Neuronal stem cell (in vitro differentiated cells): ENCODE results near the gene C2orf78. TPM values are rescaled to one million over a fixed set of nuclear protein-coding genes. Genes with fewer than 3 reads are reported as not detected.
"Not testable (repeated sequence)": the region's sequence is repeated elsewhere in the genome, so short reads cannot be mapped to it uniquely, and the experiment has no call there.

ENCODE experiments used
- DNase-seq: peaks from one replicate; pipeline ENCODE4 v3.0.0-alpha.2; 2013; ENCODE audit warnings: low spot score
- H2AFZ ChIP-seq: one replicate; pipeline ENCODE4 v1.6.1; 2013; ENCODE audit warnings: mild to moderate bottlenecking, low read length, inconsistent platforms
- H2AK5ac ChIP-seq: 2 replicates; pipeline ENCODE4 v1.6.1; 2013; ENCODE audit warnings: low read depth, mild to moderate bottlenecking, inconsistent platforms, low read length, moderate library complexity, mixed read lengths
- H2BK120ac ChIP-seq: 2 replicates; pipeline ENCODE4 v1.6.1; 2013; ENCODE audit warnings: low read depth, mild to moderate bottlenecking, inconsistent platforms, low read length, moderate library complexity, mixed read lengths
- H2BK12ac ChIP-seq: one replicate; pipeline ENCODE4 v1.6.1; 2013; ENCODE audit warnings: low read length, inconsistent platforms
- H2BK15ac ChIP-seq: 2 replicates; pipeline ENCODE4 v1.6.1; 2013; ENCODE audit warnings: mild to moderate bottlenecking, low read length, inconsistent platforms, mixed read lengths
- H2BK5ac ChIP-seq: one replicate; pipeline ENCODE4 v1.6.1; 2013; ENCODE audit warnings: inconsistent platforms, mild to moderate bottlenecking, low read length, moderate library complexity
- H3K14ac ChIP-seq: one replicate; pipeline ENCODE4 v1.6.1; 2013; ENCODE audit warnings: low read length, inconsistent platforms
- H3K18ac ChIP-seq: 2 replicates; pipeline ENCODE4 v1.6.1; 2013; ENCODE audit warnings: low read length, inconsistent platforms
- H3K23ac ChIP-seq: 2 replicates; pipeline ENCODE4 v1.6.1; 2013; ENCODE audit warnings: low read depth, mild to moderate bottlenecking, mixed read lengths, low read length, inconsistent platforms; ENCODE audit not compliant: poor library complexity
- H3K27ac ChIP-seq: replicated peaks from 3 replicates; pipeline ENCODE4 v1.5.1; 2013; ENCODE audit warnings: low read length, inconsistent platforms
- H3K27me3 ChIP-seq, 3 experiments: 2 replicates each; pipeline ENCODE4 v1.6.1; 2013; ENCODE audit warnings: low read length in 3 of 3, mild to moderate bottlenecking in 2 of 3, inconsistent platforms in 1 of 3, low read depth in 1 of 3, mixed read lengths in 1 of 3, moderate library complexity in 1 of 3; ENCODE audit not compliant: control insufficient read depth in 3 of 3, insufficient read depth in 3 of 3
- H3K36me3 ChIP-seq, 2 donors: replicated peaks in 1 of 2; 2 replicates each; pipeline ENCODE4 v1.6.1; 2013; ENCODE audit warnings: low read length in 2 of 2; ENCODE audit not compliant: control insufficient read depth in 2 of 2, insufficient read depth in 2 of 2
- H3K4ac ChIP-seq: 2 replicates; pipeline ENCODE4 v1.6.1; 2013; ENCODE audit warnings: inconsistent platforms, mild to moderate bottlenecking, low read length, moderate library complexity
- H3K4me1 ChIP-seq, 2 donors: 1 replicate in 1 of 2; 2 replicates in 1 of 2; pipeline ENCODE4 v1.6.1; 2013; ENCODE audit warnings: low read length in 2 of 2, low read depth in 1 of 2; ENCODE audit not compliant: control insufficient read depth in 2 of 2, insufficient read depth in 1 of 2
- H3K4me2 ChIP-seq: one replicate; pipeline ENCODE4 v1.6.1; 2013; ENCODE audit warnings: mild to moderate bottlenecking, low read length, inconsistent platforms; ENCODE audit not compliant: insufficient read depth, poor library complexity, severe bottlenecking
- H3K4me3 ChIP-seq, 2 donors: 2 replicates each; pipeline ENCODE4 v1.5.1; 2013; ENCODE audit warnings: low read length in 2 of 2, mild to moderate bottlenecking in 2 of 2, inconsistent platforms in 1 of 2, moderate library complexity in 1 of 2
- H3K79me1 ChIP-seq: one replicate; pipeline ENCODE4 v1.6.1; 2013; ENCODE audit warnings: low read depth, mild to moderate bottlenecking, inconsistent platforms, low read length, moderate library complexity
- H3K9ac ChIP-seq: one replicate; pipeline ENCODE4 v1.6.1; 2013; ENCODE audit warnings: mild to moderate bottlenecking, low read depth, low read length, inconsistent platforms; ENCODE audit not compliant: poor library complexity
- H3K9me3 ChIP-seq, 2 donors: replicated peaks in 1 of 2; 2 replicates each; pipeline versions ENCODE3 to v1.6.1; 2013; ENCODE audit warnings: low read length in 2 of 2, mild to moderate bottlenecking in 2 of 2, inconsistent platforms in 1 of 2, low read depth in 1 of 2, mixed read lengths in 1 of 2, moderate library complexity in 1 of 2; ENCODE audit not compliant: control insufficient read depth in 2 of 2, insufficient read depth in 1 of 2
- H4K8ac ChIP-seq: one replicate; pipeline ENCODE4 v1.6.1; 2013; ENCODE audit warnings: low read depth, mild to moderate bottlenecking, inconsistent platforms, low read length, moderate library complexity
- H4K91ac ChIP-seq: one replicate; pipeline ENCODE4 v1.6.1; 2013; ENCODE audit warnings: low read length, low read depth, mild to moderate bottlenecking, inconsistent platforms; ENCODE audit not compliant: poor library complexity
- WGBS, 2 donors: extraction: QIAGEN DNeasy Blood & Tissue Kit; methylation state at CpG; one replicate each; pipeline ENCODE4 v1.1.7; 2013; ENCODE audit warnings: missing lambda C conversion rate in 2 of 2, mixed read lengths in 1 of 2; ENCODE audit not compliant: insufficient read length in 2 of 2, insufficient replicate concordance in 1 of 2; ENCODE audit errors: extremely low coverage in 2 of 2; 5-methylcytosine and 5-hydroxymethylcytosine counted together
- polyA plus RNA-seq, 2 experiments: library from polyadenylated mRNA; stranded (reverse); fragments of 200-250 nt; gene quantifications; one replicate each; pipeline ENCODE4 v1.2.3, GENCODE V29; 2013

C2orf78 gene
- polyA plus RNA-seq (2013, experiment 1 of 2) = 0.03 TPM
- polyA plus RNA-seq (2013, experiment 2 of 2) = 0.01 TPM

GRCh38 chr2:73783883-73784282 is at the start of gene C2orf78:
Gene C2orf78, plus strand, starts transcription at chr2:73784183. Its CDS starts 127 bp downstream, at chr2:73784310.
- H2BK15ac ChIP-seq, H2AK5ac ChIP-seq, H3K4ac ChIP-seq, H2BK12ac ChIP-seq, H4K91ac ChIP-seq, H3K4me1 ChIP-seq, H3K36me3 ChIP-seq, H3K18ac ChIP-seq, H3K4me2 ChIP-seq, DNase-seq, H3K27ac ChIP-seq, H3K27me3 ChIP-seq, H4K8ac ChIP-seq, H3K79me1 ChIP-seq, H2BK5ac ChIP-seq, H3K9ac ChIP-seq, H3K23ac ChIP-seq, H3K9me3 ChIP-seq, H2BK120ac ChIP-seq, H3K14ac ChIP-seq, H3K4me3 ChIP-seq: not testable (repeated sequence)
- H2AFZ ChIP-seq = peak within 1 kb of the TSS; percentile 64
- no CpG with 5 or more reads among the region's 3 CpGs for WGBS, 2 donors

GRCh38 chr2:73736378-73736777 is 47.6 kb upstream of the C2orf78 start:
- Histone ChIP-seq H3K9me3 (peaks cover 2 to 6% of the 10 kb centered on the region in 2 donors), H3K18ac (no peak overlapping the region), H3K4me2 (peak overlapping the region; percentile 74), H3K4ac (no peak overlapping the region), H2BK120ac (no peak overlapping the region), H2AFZ (peak overlapping the region; percentile 96), H2BK15ac (no peak overlapping the region), H3K23ac (no peak overlapping the region), H2BK12ac (no peak overlapping the region), H2BK5ac (no peak overlapping the region), H3K36me3 (peaks cover 11 to 29% of the 10 kb centered on the region in 2 donors), H3K4me1 (peaks cover 0 to 1% of the 10 kb centered on the region in 2 donors), H3K27ac (no peak overlapping the region), H3K9ac (peak overlapping the region; percentile 87), H3K14ac (no peak overlapping the region), H3K4me3 (peak overlapping the region; percentile 69 to 86), H2AK5ac (no peak overlapping the region), H3K79me1 (no peaks in the 10 kb centered on the region), H3K27me3 (peaks cover 0 to 12% (median 0%) of the 10 kb centered on the region in 3 experiments), H4K91ac (no peak overlapping the region), H4K8ac (no peak overlapping the region)
- no peak for DNase-seq
- WGBS, 2 donors = no CpG with 5 or more reads among the region's 8 CpGs

- H3K14ac ChIP-seq = no peak within 1 kb of the TSS
- peaks cover 0 to 15% (median 0%) of the 10 kb centered on the region in 3 experiments for H3K27me3 ChIP-seq
- no peak within 1 kb of the TSS for H4K91ac ChIP-seq
- no peak within 1 kb of the TSS for H3K4ac ChIP-seq
- H2BK15ac ChIP-seq = no peak within 1 kb of the TSS
- H4K8ac ChIP-seq = no peak within 1 kb of the TSS
- peak within 1 kb of the TSS; percentile 69 to 86 for H3K4me3 ChIP-seq
- peak within 1 kb of the TSS; percentile 81 for H3K18ac ChIP-seq
- H3K27ac ChIP-seq = peak within 1 kb of the TSS; percentile 23
- no CpG with 5 or more reads among the region's 49 CpGs for WGBS, 2 donors
- H2BK5ac ChIP-seq = no peak within 1 kb of the TSS
- peaks cover 3 to 6% of the 10 kb centered on the region in 2 donors for H3K9me3 ChIP-seq
- H3K79me1 ChIP-seq = no peaks in the 10 kb centered on the region
- H2AFZ ChIP-seq = peak within 1 kb of the TSS; percentile 96
- H2AK5ac ChIP-seq = no peak within 1 kb of the TSS
- peaks cover 0 to 1% of the 10 kb centered on the region in 2 donors for H3K4me1 ChIP-seq
- peaks cover 8 to 22% of the 10 kb centered on the region in 2 donors for H3K36me3 ChIP-seq
- H3K23ac ChIP-seq = no peak within 1 kb of the TSS
- no peak within 1 kb of the TSS for H2BK120ac ChIP-seq
- H3K9ac ChIP-seq = peak within 1 kb of the TSS; percentile 87
- peak within 1 kb of the TSS; percentile 74 for H3K4me2 ChIP-seq
- H2BK12ac ChIP-seq = no peak within 1 kb of the TSS
- DNase-seq = peak; percentile 74
Measured at GRCh38 chr2:73736855-73737779, 46.9 kb upstream of the C2orf78 start, which contains the start of gene TPRKB. Gene TPRKB, minus strand, starts transcription at chr2:73737345. Its CDS starts 2,776 bp downstream, at chr2:73734569.

GRCh38 chr2:73739101-73739500 is 44.9 kb upstream of the C2orf78 start:
- Histone ChIP-seq H3K79me1 (no peaks in the 10 kb centered on the region), H2BK15ac (no peak overlapping the region), H3K4me1 (peaks cover 0 to 1% of the 10 kb centered on the region in 2 donors), H3K4ac (no peak overlapping the region), H4K8ac (no peak overlapping the region), H3K27ac (no peak overlapping the region), H3K9ac (no peak overlapping the region), H3K9me3 (peaks cover 3 to 6% of the 10 kb centered on the region in 2 donors), H2BK12ac (no peak overlapping the region), H3K4me2 (no peak overlapping the region), H2AK5ac (no peak overlapping the region), H3K18ac (no peak overlapping the region), H3K23ac (no peak overlapping the region), H2BK5ac (no peak overlapping the region), H3K14ac (no peak overlapping the region), H2BK120ac (no peak overlapping the region), H4K91ac (no peak overlapping the region), H2AFZ (no peak overlapping the region), H3K36me3 (peaks cover 2 to 10% of the 10 kb centered on the region in 2 donors), H3K27me3 (peaks cover 0 to 16% (median 0%) of the 10 kb centered on the region in 3 experiments), H3K4me3 (no peak overlapping the region)
- no peak for DNase-seq
- WGBS, 2 donors = no CpG with 5 or more reads among the region's 3 CpGs
